GM19468 (cell line): ENCODE measurements around the gene CHN1.

Source experiments
- ATAC-seq: cut with Tn5 transposase; IDR thresholded peaks from one replicate; pipeline ENCODE4 v1.9.1; 2021; ENCODE audit warnings: mild to moderate bottlenecking, moderate library complexity, moderate number of reproducible peaks; ENCODE audit not compliant: unreplicated experiment; ENCODE audit errors: extremely low read depth

The CHN1 gene

GRCh38 chr2:174759381-174760065, 245.7 kb downstream of the CHN1 start:
- ATAC-seq: no peak

GRCh38 chr2:174756743-174757142, 248.4 kb downstream of the CHN1 start:
- no peak for ATAC-seq

- no peak for ATAC-seq
Observed at GRCh38 chr2:174753038-174753633, 252.0 kb downstream of the CHN1 start.

GRCh38 chr2:174752403-174753037, 252.7 kb downstream of the CHN1 start:
- peak; percentile 87 for ATAC-seq

GRCh38 chr2:174750923-174751441, 254.2 kb downstream of the CHN1 start:
- ATAC-seq: no peak

GRCh38 chr2:174749793-174750192, 255.4 kb downstream of the CHN1 start:
- ATAC-seq: no peak

- no peak for ATAC-seq
Observed at GRCh38 chr2:174748948-174749347, 256.2 kb downstream of the CHN1 start.
